DND-41 (cell line): ENCODE data around the gene SLAIN2.

Source experiments
- EZH2 ChIP-seq: IDR thresholded peaks from 3 replicates; pipeline ENCODE4 v1.6.1; 2012; ENCODE audit warnings: borderline replicate concordance, low read depth, mild to moderate bottlenecking, moderate library complexity, low read length, inconsistent platforms; ENCODE audit not compliant: severe bottlenecking
- TF ChIP-seq, protein P1 (sequence below): IDR thresholded peaks from 2 replicates; pipeline ENCODE4 v1.5.1; 2012; ENCODE audit warnings: borderline replicate concordance, low read length, moderate library complexity, mild to moderate bottlenecking; ENCODE audit not compliant: poor library complexity, severe bottlenecking; ENCODE audit errors: extremely low read depth

DNA sequence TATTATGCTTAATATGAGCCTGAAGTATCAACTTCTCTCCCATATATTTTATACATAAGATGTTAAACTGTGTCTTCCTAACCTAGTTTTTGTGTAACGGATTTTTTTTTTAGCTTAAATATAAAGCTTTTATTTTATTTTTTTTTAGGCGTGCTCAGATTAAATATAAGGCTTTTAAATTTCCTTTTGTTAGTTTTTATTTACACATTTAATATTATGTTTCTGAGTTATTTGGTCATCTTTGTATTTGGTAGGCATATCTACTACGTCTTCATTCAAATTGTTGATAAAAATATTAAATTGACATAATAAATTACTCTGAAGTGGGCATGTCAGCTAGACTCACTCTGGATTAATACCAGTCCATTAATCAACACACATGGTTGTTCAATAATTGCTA lies 4.2 kb downstream of the SLAIN2 start:
- TF ChIP-seq, protein P1, sequence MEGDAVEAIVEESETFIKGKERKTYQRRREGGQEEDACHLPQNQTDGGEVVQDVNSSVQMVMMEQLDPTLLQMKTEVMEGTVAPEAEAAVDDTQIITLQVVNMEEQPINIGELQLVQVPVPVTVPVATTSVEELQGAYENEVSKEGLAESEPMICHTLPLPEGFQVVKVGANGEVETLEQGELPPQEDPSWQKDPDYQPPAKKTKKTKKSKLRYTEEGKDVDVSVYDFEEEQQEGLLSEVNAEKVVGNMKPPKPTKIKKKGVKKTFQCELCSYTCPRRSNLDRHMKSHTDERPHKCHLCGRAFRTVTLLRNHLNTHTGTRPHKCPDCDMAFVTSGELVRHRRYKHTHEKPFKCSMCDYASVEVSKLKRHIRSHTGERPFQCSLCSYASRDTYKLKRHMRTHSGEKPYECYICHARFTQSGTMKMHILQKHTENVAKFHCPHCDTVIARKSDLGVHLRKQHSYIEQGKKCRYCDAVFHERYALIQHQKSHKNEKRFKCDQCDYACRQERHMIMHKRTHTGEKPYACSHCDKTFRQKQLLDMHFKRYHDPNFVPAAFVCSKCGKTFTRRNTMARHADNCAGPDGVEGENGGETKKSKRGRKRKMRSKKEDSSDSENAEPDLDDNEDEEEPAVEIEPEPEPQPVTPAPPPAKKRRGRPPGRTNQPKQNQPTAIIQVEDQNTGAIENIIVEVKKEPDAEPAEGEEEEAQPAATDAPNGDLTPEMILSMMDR = no peak
- TF ChIP-seq EZH2 = no peak
